Epithelial cell of proximal tubule (primary cell): Measurements from ENCODE around the gene NUP62CL. TPM values are rescaled to one million over a fixed set of nuclear protein-coding genes. Genes with fewer than 3 reads are reported as not detected.
"Not testable (repeated sequence)": the region's sequence is repeated elsewhere in the genome, so short reads cannot be mapped to it uniquely, and the experiment has no call there.

Source experiments
- DNase-seq: peaks from one replicate; pipeline ENCODE4 v3.0.0-alpha.2; 2011; ENCODE audit warnings: low read depth
- H3K4me3 ChIP-seq: 2 replicates; pipeline ENCODE4 v1.5.1; 2011; ENCODE audit warnings: low read depth, mild to moderate bottlenecking, low read length
- CTCF ChIP-seq: conservative IDR thresholded peaks from 2 replicates; pipeline ENCODE4 v1.5.1; 2012; ENCODE audit warnings: low read depth, mild to moderate bottlenecking, low read length
- total RNA-seq: library from RNA; depleted of rRNA; stranded (reverse); fragments of >200 nt; gene quantifications from 2 replicates; pipeline ENCODE4 v1.2.3, GENCODE V29; 2015

The NUP62CL gene
- total RNA-seq, 1 donor from 2014 or later = 14.8 TPM

- no peak for DNase-seq
- no peak for TF ChIP-seq CTCF
- no peak overlapping the region for H3K4me3 ChIP-seq
Observed at GRCh38 chrX:107207089-107207488, 856 bp upstream of the NUP62CL start.

GRCh38 chrX:107206697-107207065 lies 448 bp upstream of the NUP62CL start:
- H3K4me3 ChIP-seq = peak overlapping the region; percentile 73
- TF ChIP-seq CTCF = no peak
- DNase-seq = no peak

- peak overlapping the region; percentile 45 for H3K4me3 ChIP-seq
- no peak for DNase-seq
- TF ChIP-seq CTCF = no peak
Observed at GRCh38 chrX:107204068-107204605, 2.1 kb downstream of the NUP62CL start.

- TF ChIP-seq CTCF = no peak
- DNase-seq = peak; percentile 33
- H3K4me3 ChIP-seq = no peak overlapping the region
Observed at GRCh38 chrX:107199491-107199890, 6.7 kb downstream of the NUP62CL start.

DNA sequence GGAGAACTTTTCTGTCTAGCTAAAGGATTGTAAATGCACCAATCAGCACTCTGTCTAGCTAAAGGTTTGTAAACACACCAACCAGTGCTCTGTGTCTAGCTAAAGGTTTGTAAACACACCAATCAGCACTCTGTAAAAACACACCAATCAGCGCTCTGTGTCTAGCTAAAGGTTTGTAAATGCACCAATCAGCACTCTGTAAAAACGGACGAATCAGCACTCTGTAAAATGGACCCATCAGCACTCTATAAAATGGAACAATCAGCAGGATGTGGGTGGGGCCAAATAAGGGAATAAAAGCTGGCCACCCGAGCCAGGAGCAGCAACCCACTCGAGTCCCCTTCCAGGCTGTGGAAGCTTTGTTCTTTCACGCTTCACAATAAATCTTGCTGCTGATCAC lies 8.2 kb downstream of the NUP62CL start:
- H3K4me3 ChIP-seq, DNase-seq: not testable (repeated sequence)

DNA sequence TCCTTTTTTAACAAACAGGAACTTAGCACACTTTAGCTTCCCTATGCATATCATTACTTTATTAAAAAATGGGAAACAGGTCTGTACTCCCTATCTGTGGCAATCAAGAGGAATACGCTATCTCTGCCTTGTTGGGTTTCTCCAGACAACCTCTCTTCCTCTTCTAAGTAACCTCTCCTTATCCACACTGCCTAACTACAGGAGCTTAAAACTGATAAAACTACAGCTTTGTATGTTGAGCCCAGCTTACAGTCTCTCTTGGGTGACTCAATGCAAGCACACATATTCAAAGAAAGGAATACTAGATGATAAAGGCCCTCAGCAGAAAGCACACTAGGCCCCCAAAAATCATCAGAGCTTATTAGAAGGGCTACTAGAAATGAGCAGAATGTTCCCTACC lies 8.9 kb downstream of the NUP62CL start:
- TF ChIP-seq CTCF = no peak
- H3K4me3 ChIP-seq = no peak overlapping the region
- DNase-seq = no peak

- no peak for DNase-seq
- no peak for TF ChIP-seq CTCF
- no peak overlapping the region for H3K4me3 ChIP-seq
Observed at GRCh38 chrX:107171369-107172102, 34.7 kb downstream of the NUP62CL start.
